ENCODE data around the gene NAV3.

NAV3 gene

GRCh38 chr12:78009031-78009430 lies 178.3 kb downstream of the NAV3 start:
- Histone ChIP-seq H3K27me3 (ENCODE audit: insufficient read depth, insufficient read length) (no peaks in the 10 kb centered on the region), H3K4me1 (ENCODE audit: insufficient read depth, insufficient read length) (no peaks in the 10 kb centered on the region), H3K9me3 (ENCODE audit: insufficient read depth, low read length) (no peaks in the 10 kb centered on the region), H3K9ac (ENCODE audit: insufficient read length, low read depth) (no peak overlapping the region), H3K4me3 (ENCODE audit: insufficient read length, low read depth) (no peak overlapping the region), H3K36me3 (ENCODE audit: insufficient read depth, insufficient read length, low read length) (peaks cover 9% of the 10 kb centered on the region)
- no peak for DNase-seq (ENCODE audit: low read depth, low spot score)
- TF ChIP-seq YY1 (IDR thresholded peaks at IDR 0.05; ENCODE audit: insufficient read depth, insufficient read length) (no peak), SUZ12 (IDR thresholded peaks at IDR 0.05; ENCODE audit: extremely low read depth, insufficient read depth, insufficient read length) (no peak), ZNF274 (IDR thresholded peaks at IDR 0.05; ENCODE audit: low read depth, low read length) (no peak)

DNA sequence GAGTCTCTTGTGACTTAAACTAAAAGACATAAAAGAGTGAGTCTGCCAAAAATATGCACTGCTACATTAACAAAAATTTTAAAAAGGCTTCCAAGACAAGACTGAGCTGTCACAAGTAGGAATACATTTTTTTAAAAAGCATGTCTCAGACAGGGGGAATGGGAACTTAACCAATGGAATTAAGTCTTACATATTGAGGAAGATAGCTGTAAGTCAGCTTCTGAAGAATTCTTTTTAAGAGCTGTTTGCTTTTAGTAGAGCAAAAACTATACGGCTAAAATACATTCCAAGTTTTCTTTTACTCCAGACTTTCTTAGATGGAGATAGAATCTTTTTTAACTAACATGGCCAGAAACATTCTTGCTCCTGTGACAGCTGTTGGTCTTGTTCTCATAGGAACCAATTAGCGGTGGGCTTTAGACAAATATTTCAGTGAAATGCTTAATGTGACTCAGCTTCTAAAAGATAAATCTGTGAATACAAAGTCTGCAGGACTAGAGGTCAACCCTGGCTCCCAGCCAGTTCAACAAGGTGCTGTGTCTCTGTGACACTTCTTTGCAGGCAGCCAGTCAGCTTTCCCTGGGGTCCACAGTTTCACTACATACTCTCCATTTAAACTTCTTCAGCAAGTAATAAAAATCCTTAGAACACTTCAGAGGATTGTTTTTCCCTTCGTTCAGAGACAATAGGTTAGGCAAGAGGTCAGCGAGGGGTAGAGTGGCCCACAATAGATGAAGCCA lies 187.6 kb downstream of the NAV3 start:
- Histone ChIP-seq H3K4me1 (ENCODE audit: insufficient read depth, insufficient read length) (no peaks in the 10 kb centered on the region), H3K9me3 (ENCODE audit: insufficient read depth, low read length) (no peaks in the 10 kb centered on the region), H3K9ac (ENCODE audit: insufficient read length, low read depth) (no peak overlapping the region), H3K4me3 (ENCODE audit: insufficient read length, low read depth) (no peak overlapping the region), H3K27me3 (ENCODE audit: insufficient read depth, insufficient read length) (no peaks in the 10 kb centered on the region), H3K36me3 (ENCODE audit: insufficient read depth, insufficient read length, low read length) (no peaks in the 10 kb centered on the region)
- TF ChIP-seq SUZ12 (IDR thresholded peaks at IDR 0.05; ENCODE audit: extremely low read depth, insufficient read depth, insufficient read length) = no peak
- no peak for TF ChIP-seq YY1 (IDR thresholded peaks at IDR 0.05; ENCODE audit: insufficient read depth, insufficient read length)
- TF ChIP-seq ZNF274 (IDR thresholded peaks at IDR 0.05; ENCODE audit: low read depth, low read length) = no peak
- DNase-seq (ENCODE audit: low read depth, low spot score) = no peak

DNA sequence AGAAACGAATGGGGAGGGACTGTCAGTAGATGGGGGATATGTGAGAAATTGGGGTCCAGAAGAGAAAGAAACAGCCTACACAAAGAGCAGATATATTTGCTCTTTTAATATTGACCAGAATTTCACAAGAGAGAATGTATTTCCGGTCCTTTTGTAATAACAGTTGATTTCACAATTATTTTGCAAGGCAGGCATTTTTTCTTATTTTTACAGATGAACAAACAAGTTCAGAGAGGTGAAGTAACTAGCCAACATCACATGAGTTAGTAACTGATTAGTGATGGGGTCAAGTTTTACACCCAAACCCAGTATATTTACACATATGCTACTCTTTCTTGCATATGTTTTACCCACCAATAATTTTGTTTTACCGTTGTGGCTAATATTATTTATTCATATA lies 188.2 kb downstream of the NAV3 start:
- DNase-seq (ENCODE audit: low read depth, low spot score) = no peak

GRCh38 chr12:78028426-78028825 lies 197.7 kb downstream of the NAV3 start:
- Histone ChIP-seq H3K36me3 (ENCODE audit: insufficient read depth, insufficient read length, low read length) (no peaks in the 10 kb centered on the region), H3K27me3 (ENCODE audit: insufficient read depth, insufficient read length) (no peaks in the 10 kb centered on the region), H3K4me3 (ENCODE audit: insufficient read length, low read depth) (no peak overlapping the region), H3K9me3 (ENCODE audit: insufficient read depth, low read length) (no peaks in the 10 kb centered on the region), H3K9ac (ENCODE audit: insufficient read length, low read depth) (no peak overlapping the region), H3K4me1 (ENCODE audit: insufficient read depth, insufficient read length) (no peaks in the 10 kb centered on the region)
- no peak for DNase-seq (ENCODE audit: low read depth, low spot score)
- TF ChIP-seq YY1 (IDR thresholded peaks at IDR 0.05; ENCODE audit: insufficient read depth, insufficient read length) (no peak), ZNF274 (IDR thresholded peaks at IDR 0.05; ENCODE audit: low read depth, low read length) (no peak), SUZ12 (IDR thresholded peaks at IDR 0.05; ENCODE audit: extremely low read depth, insufficient read depth, insufficient read length) (no peak)

More for the DNA sequence above, 188.2 kb downstream of the NAV3 start:
- no peaks in the 10 kb centered on the region for H3K36me3 ChIP-seq (ENCODE audit: insufficient read depth, insufficient read length, low read length)
- no peaks in the 10 kb centered on the region for H3K4me1 ChIP-seq (ENCODE audit: insufficient read depth, insufficient read length)
- no peak overlapping the region for H3K4me3 ChIP-seq (ENCODE audit: insufficient read length, low read depth)
- H3K9me3 ChIP-seq (ENCODE audit: insufficient read depth, low read length) = no peaks in the 10 kb centered on the region
- no peak overlapping the region for H3K9ac ChIP-seq (ENCODE audit: insufficient read length, low read depth)
- H3K27me3 ChIP-seq (ENCODE audit: insufficient read depth, insufficient read length) = no peaks in the 10 kb centered on the region
- TF ChIP-seq SUZ12 (IDR thresholded peaks at IDR 0.05; ENCODE audit: extremely low read depth, insufficient read depth, insufficient read length) (no peak), YY1 (IDR thresholded peaks at IDR 0.05; ENCODE audit: insufficient read depth, insufficient read length) (no peak), ZNF274 (IDR thresholded peaks at IDR 0.05; ENCODE audit: low read depth, low read length) (no peak)

DNA sequence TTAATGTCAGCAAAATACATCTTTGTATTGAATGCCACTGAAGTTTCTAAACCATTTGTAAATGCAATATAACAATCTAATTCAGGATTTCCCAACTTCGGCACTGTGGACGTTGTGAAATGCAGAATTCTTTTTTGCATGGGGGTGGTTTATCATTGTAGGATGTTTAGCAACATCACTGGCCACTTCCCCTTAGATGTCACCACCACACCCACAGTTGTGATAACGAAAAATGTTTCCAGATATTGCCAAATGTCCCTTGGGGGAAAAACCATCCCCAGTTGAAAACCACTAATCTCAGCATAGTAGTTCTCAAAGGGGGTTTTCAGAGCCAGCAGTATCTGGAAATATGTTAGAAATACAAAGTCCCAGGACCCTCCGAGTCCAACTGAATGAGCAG lies 203.3 kb downstream of the NAV3 start:
- Histone ChIP-seq H3K36me3 (ENCODE audit: insufficient read depth, insufficient read length, low read length) (no peaks in the 10 kb centered on the region), H3K9me3 (ENCODE audit: insufficient read depth, low read length) (no peaks in the 10 kb centered on the region), H3K4me1 (ENCODE audit: insufficient read depth, insufficient read length) (no peaks in the 10 kb centered on the region), H3K9ac (ENCODE audit: insufficient read length, low read depth) (no peak overlapping the region), H3K27me3 (ENCODE audit: insufficient read depth, insufficient read length) (no peaks in the 10 kb centered on the region), H3K4me3 (ENCODE audit: insufficient read length, low read depth) (no peak overlapping the region)
- no peak for DNase-seq (ENCODE audit: low read depth, low spot score)
- TF ChIP-seq ZNF274 (IDR thresholded peaks at IDR 0.05; ENCODE audit: low read depth, low read length) (no peak), SUZ12 (IDR thresholded peaks at IDR 0.05; ENCODE audit: extremely low read depth, insufficient read depth, insufficient read length) (no peak), YY1 (IDR thresholded peaks at IDR 0.05; ENCODE audit: insufficient read depth, insufficient read length) (no peak)

DNA sequence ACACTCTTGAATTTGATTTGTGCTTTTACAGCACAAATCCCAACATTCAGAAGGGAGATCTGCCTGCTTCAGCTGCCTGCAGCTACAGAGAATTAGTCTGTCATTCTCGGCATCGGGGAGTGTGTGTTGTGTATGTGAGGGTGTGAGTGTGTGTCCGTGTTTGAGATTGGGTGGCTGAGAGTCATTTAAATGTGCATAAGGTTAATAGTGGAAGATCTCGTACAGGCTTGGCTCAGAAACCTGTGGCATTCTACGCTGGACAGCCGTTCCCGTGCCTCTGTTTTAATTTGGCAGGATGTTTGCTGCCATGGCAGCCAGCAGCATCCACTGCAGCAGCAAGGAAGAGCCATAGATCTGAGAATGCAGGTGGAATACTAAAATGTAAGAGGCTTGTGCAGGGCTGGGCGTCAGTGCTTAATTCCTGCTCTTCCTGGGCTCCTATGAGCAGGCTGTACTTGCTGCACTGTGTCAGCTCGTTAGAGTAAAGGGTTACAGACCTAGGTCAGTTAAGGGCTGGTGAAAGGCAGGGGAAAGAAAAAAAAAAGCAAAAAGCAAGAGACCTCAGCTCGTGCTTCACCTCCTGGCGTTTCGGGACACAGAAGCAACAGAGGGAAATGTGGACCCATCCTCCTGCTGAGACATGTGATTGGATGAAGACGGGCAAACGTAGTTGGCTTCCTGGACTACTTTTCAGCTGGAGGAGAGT lies 205.4 kb downstream of the NAV3 start:
- Histone ChIP-seq H3K9ac (ENCODE audit: insufficient read length, low read depth) (no peak overlapping the region), H3K4me3 (ENCODE audit: insufficient read length, low read depth) (no peak overlapping the region), H3K9me3 (ENCODE audit: insufficient read depth, low read length) (no peaks in the 10 kb centered on the region), H3K27me3 (ENCODE audit: insufficient read depth, insufficient read length) (no peaks in the 10 kb centered on the region), H3K36me3 (ENCODE audit: insufficient read depth, insufficient read length, low read length) (no peaks in the 10 kb centered on the region), H3K4me1 (ENCODE audit: insufficient read depth, insufficient read length) (no peaks in the 10 kb centered on the region)
- TF ChIP-seq SUZ12 (IDR thresholded peaks at IDR 0.05; ENCODE audit: extremely low read depth, insufficient read depth, insufficient read length) = no peak
- no peak for TF ChIP-seq YY1 (IDR thresholded peaks at IDR 0.05; ENCODE audit: insufficient read depth, insufficient read length)
- TF ChIP-seq ZNF274 (IDR thresholded peaks at IDR 0.05; ENCODE audit: low read depth, low read length) = no peak
- DNase-seq (ENCODE audit: low read depth, low spot score) = no peak

DNA sequence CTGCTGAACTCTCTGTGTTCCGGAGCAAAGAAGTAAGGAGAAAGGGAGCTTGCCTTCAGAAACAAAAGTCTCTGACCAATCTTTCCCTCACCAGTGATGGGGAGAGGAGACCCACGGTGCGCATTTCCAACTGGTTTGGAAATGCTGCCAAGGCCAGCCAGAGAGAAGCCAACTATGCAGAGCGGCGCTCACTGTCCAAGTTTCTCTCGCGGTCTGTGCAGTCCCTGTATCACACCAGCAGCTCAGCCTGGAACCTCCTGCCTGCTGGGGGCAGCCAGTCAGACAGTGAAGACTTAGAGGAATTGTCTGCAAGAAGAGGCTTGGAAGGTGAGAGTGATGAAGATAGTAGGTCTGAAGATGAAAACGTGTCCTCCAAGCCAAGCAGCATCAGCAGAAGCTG lies 206.2 kb downstream of the NAV3 start:
- Histone ChIP-seq H3K36me3 (ENCODE audit: insufficient read depth, insufficient read length, low read length) (no peaks in the 10 kb centered on the region), H3K27me3 (ENCODE audit: insufficient read depth, insufficient read length) (no peaks in the 10 kb centered on the region), H3K4me3 (ENCODE audit: insufficient read length, low read depth) (no peak overlapping the region), H3K9ac (ENCODE audit: insufficient read length, low read depth) (no peak overlapping the region), H3K4me1 (ENCODE audit: insufficient read depth, insufficient read length) (no peaks in the 10 kb centered on the region), H3K9me3 (ENCODE audit: insufficient read depth, low read length) (no peaks in the 10 kb centered on the region)
- DNase-seq (ENCODE audit: low read depth, low spot score) = no peak
- no peak for TF ChIP-seq SUZ12 (IDR thresholded peaks at IDR 0.05; ENCODE audit: extremely low read depth, insufficient read depth, insufficient read length)
- no peak for TF ChIP-seq ZNF274 (IDR thresholded peaks at IDR 0.05; ENCODE audit: low read depth, low read length)
- no peak for TF ChIP-seq YY1 (IDR thresholded peaks at IDR 0.05; ENCODE audit: insufficient read depth, insufficient read length)

All from NT2/D1 (cell line).